Hematopoietic multipotent progenitor cell (in vitro differentiated cells): ENCODE data around the gene GNG5. TPM values are rescaled to one million over a fixed set of nuclear protein-coding genes. Genes with fewer than 3 reads are reported as not detected.
A peak's percentile ranks its signal among the peaks of the same experiment; 100 is the strongest.
"Not testable (repeated sequence)": the region's sequence is repeated elsewhere in the genome, so short reads cannot be mapped to it uniquely, and the experiment has no call there.

Experiments used
- DNase-seq, 3 donors: peaks; one replicate each; pipeline ENCODE4 v3.0.0-alpha.2; 2011 to 2015; ENCODE audit warnings: low read depth in 2 of 3, low spot score in 2 of 3
- total RNA-seq: library from RNA; depleted of rRNA; stranded (reverse); fragments of >200 nt; gene quantifications from one replicate; pipeline ENCODE4 v1.2.3, GENCODE V29; 2012

Gene GNG5
- total RNA-seq, 1 donor = 13.7 TPM

GRCh38 chr1:84492726-84493125, 13.7 kb downstream of the GNG5 start:
- no peak for DNase-seq

- no peak for DNase-seq
These were observed 16.6 kb downstream of the GNG5 start for GRCh38 chr1:84489766-84490165.

DNA sequence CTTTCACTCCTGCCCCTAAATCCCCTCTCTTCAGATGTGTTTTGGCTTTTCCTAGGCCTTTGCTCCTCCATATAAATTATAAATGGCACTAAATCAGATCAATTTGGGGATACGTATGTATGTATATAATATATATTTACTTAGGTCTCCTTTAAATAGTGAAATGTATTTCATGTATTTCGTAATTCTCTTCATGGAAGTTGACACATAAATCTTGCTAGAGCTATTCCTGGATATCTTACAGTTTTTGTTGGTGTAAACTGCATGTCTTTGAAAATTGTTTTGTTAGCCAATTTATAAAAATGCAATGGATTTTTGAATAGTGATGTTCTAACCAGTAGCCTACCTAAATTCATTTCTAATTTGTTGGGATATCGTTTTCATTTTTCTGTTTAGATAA, 18.3 kb downstream of the GNG5 start:
- no peak for DNase-seq

GRCh38 chr1:84481317-84481716, 25.1 kb downstream of the GNG5 start:
- DNase-seq = no peak

GRCh38 chr1:84480650-84481049, 25.7 kb downstream of the GNG5 start:
- no peak for DNase-seq

GRCh38 chr1:84479998-84480397, 26.4 kb downstream of the GNG5 start:
- DNase-seq = no peak

DNA sequence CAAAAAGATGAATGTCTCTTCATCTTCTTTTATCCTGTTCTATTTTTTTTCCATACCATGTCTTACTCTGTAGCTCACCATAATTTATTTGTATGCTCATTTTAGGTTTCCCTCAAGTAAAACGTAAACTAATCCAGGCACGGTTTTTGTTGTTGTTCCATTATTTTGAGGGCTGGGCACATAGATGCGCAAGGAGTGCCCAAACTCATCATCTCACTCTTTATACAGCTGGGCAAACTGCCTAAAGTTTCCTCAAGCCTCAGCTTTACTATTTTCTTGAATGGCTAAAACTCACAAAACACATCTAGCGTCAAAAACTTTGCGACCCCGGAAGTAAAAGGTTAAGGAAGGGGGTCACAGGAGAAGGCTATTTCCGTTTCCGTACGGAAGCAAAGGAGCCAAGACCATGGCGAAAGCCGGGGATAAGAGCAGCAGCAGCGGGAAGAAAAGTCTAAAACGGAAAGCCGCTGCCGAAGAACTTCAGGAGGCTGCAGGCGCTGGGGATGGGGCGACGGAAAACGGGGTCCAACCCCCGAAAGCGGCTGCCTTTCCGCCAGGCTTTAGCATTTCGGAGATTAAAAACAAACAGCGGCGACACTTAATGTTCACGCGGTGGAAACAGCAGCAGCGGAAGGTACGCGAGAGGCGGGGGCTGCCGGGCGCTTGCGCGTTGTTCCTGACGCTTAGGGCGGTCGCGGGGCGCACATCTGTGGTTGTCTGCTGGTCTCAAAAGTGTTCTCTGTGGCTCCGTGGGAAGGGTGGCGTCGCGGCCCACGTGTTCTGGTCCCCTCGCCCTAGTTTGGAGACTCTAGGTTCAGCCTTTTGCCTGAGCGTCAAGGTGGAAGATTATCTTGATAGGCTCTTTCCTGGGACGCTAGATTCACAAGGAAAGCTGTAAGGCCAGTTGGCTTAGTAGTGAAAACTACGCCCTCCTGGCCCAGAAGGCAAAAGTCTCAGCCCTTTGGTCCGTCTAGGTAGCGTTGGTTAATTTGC, 27.2 kb downstream of the GNG5 start, which contains the start of gene RPF1:
Gene RPF1, plus strand, starts transcription at position 391 of the 993 bp plus-strand sequence. Its CDS starts 16 bp downstream, at position 407.
- DNase-seq = peak; percentile 58 to 92 (median 82)

GRCh38 chr1:84476225-84476624, 30.2 kb downstream of the GNG5 start:
- DNase-seq = no peak

GRCh38 chr1:84467298-84467697, 39.1 kb downstream of the GNG5 start:
- no peak for DNase-seq

- DNase-seq = no peak
These were observed 44.3 kb downstream of the GNG5 start for GRCh38 chr1:84462118-84462517.

DNA sequence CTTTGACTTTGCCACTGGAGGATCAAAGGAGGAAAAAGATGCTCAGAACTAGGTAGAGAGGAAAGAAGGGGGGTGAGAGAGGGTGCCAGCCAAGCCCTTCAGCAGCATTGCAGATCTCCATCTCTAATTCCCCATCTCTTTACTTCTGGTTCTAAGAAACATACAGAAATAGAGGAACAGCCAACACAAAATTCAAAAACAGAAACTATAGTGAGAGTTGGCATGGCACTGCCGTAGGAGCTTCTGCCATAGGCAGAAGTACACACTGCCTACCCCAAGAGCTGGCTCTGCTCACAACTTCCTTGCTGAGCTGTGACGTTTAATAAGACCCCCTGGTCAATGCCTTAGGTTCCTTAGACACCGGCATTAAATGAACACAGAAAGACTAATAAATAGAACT, 53.9 kb downstream of the GNG5 start:
- no peak for DNase-seq

GRCh38 chr1:84450910-84451309, 55.5 kb downstream of the GNG5 start:
- DNase-seq = no peak

GRCh38 chr1:84448704-84449103, 57.7 kb downstream of the GNG5 start:
- not testable (repeated sequence) for DNase-seq

Other genes starting within 250 kb of the GNG5 start
- gene SAMD13, start 204.9 kb downstream of the GNG5 start, total RNA-seq = 5.7 TPM
- not detected for gene DNASE2B, start 108.1 kb downstream of the GNG5 start, total RNA-seq
- 12.7 TPM for gene RPF1, start 27.3 kb downstream of the GNG5 start, total RNA-seq
- gene SPATA1, start 195 bp downstream of the GNG5 start, total RNA-seq = 2.2 TPM
- 7.0 TPM for gene CTBS, start 67.9 kb upstream of the GNG5 start, total RNA-seq
- 4.8 TPM for gene SSX2IP, start 183.9 kb upstream of the GNG5 start, total RNA-seq